ENCODE data around the gene SLC25A40. TPM values are rescaled to one million over a fixed set of nuclear protein-coding genes. Genes with fewer than 3 reads are reported as not detected.
"Not testable (repeated sequence)": the region's sequence is repeated elsewhere in the genome, so short reads cannot be mapped to it uniquely, and the experiment has no call there.

Gene SLC25A40
- total RNA-seq, 3 donors from 2014 or later = 9.8 to 34.1 (median 13.8) TPM

- H3K36me3 ChIP-seq = no peaks in the 10 kb centered on the region
- intact Hi-C loops (cut with DNase I; ENCODE audit: low total_unique reads) = no loop called here
- no peak for TF ChIP-seq CTCF (IDR thresholded peaks at IDR 0.05)
Observed at GRCh38 chr7:87912121-87912520, 36.0 kb upstream of the SLC25A40 start.

GRCh38 chr7:87908814-87909213 lies 32.7 kb upstream of the SLC25A40 start:
- H3K9me3 ChIP-seq; H3K27me3 ChIP-seq; H3K36me3 ChIP-seq; intact Hi-C loops (cut with DNase I; ENCODE audit: low total_unique reads); H3K4me3 ChIP-seq; H3K27ac ChIP-seq; H3K4me1 ChIP-seq; DNase-seq (ENCODE audit: low spot score in 2 of 2): not testable (repeated sequence)

More at GRCh38 chr7:87912121-87912520, 36.0 kb upstream of the SLC25A40 start:
- Histone ChIP-seq H3K27me3 (no peaks in the 10 kb centered on the region), H3K27ac (no peak overlapping the region), H3K9me3 (no peaks in the 10 kb centered on the region), H3K4me3 (no peak overlapping the region), H3K4me1 (no peaks in the 10 kb centered on the region)
- DNase-seq (ENCODE audit: low spot score in 2 of 2) = no peak

- H3K27me3 ChIP-seq; DNase-seq (ENCODE audit: low spot score in 2 of 2); H3K4me1 ChIP-seq; H3K36me3 ChIP-seq; H3K9me3 ChIP-seq; H3K4me3 ChIP-seq; intact Hi-C loops (cut with DNase I; ENCODE audit: low total_unique reads): not testable (repeated sequence)
- H3K27ac ChIP-seq = peak overlapping the region in 1 of 2 donors; percentile 21
Observed at GRCh38 chr7:87907136-87907906, 31.2 kb upstream of the SLC25A40 start.

GRCh38 chr7:87899255-87899654 lies 23.1 kb upstream of the SLC25A40 start:
- TF ChIP-seq POLR2A (IDR thresholded peaks at IDR 0.05) (no peak), CTCF (IDR thresholded peaks at IDR 0.05) (no peak), POLR2AphosphoS5 (IDR thresholded peaks at IDR 0.05) (no peak)
- H3K27me3 ChIP-seq = no peaks in the 10 kb centered on the region
- no peaks in the 10 kb centered on the region for H3K36me3 ChIP-seq
- no peaks in the 10 kb centered on the region for H3K9me3 ChIP-seq
- DNase-seq (ENCODE audit: low spot score in 2 of 2) = no peak
- no peak overlapping the region for H3K27ac ChIP-seq
- H3K4me3 ChIP-seq = no peak overlapping the region
- intact Hi-C loops (cut with DNase I; ENCODE audit: low total_unique reads) = no loop called here
- H3K4me1 ChIP-seq = no peaks in the 10 kb centered on the region

- Histone ChIP-seq H3K4me3 (no peak overlapping the region), H3K9me3 (no peaks in the 10 kb centered on the region), H3K27me3 (no peaks in the 10 kb centered on the region), H3K4me1 (no peaks in the 10 kb centered on the region), H3K27ac (no peak overlapping the region), H3K36me3 (no peaks in the 10 kb centered on the region)
- no peak for TF ChIP-seq POLR2AphosphoS5 (IDR thresholded peaks at IDR 0.05)
- TF ChIP-seq CTCF (IDR thresholded peaks at IDR 0.05) = no peak
- no peak for TF ChIP-seq POLR2A (IDR thresholded peaks at IDR 0.05)
- no peak for DNase-seq (ENCODE audit: low spot score in 2 of 2)
- intact Hi-C loops (cut with DNase I; ENCODE audit: low total_unique reads) = no loop called here
Observed at GRCh38 chr7:87895363-87895762, 19.2 kb upstream of the SLC25A40 start.

- Histone ChIP-seq H3K27me3 (no peaks in the 10 kb centered on the region), H3K27ac (no peak overlapping the region), H3K36me3 (no peaks in the 10 kb centered on the region), H3K4me3 (no peak overlapping the region), H3K4me1 (no peaks in the 10 kb centered on the region), H3K9me3 (no peaks in the 10 kb centered on the region)
- intact Hi-C loops (cut with DNase I; ENCODE audit: low total_unique reads) = no loop called here
- DNase-seq (ENCODE audit: low spot score in 2 of 2) = no peak
- TF ChIP-seq POLR2AphosphoS5 (IDR thresholded peaks at IDR 0.05) (no peak), POLR2A (IDR thresholded peaks at IDR 0.05) (no peak), CTCF (IDR thresholded peaks at IDR 0.05) (peak in 2 of 3 donors; percentile 35 to 53)
Observed at GRCh38 chr7:87886875-87887274, 10.7 kb upstream of the SLC25A40 start.
